GM13976 (cell line): ENCODE results near the gene CELF2.
A peak's percentile ranks its signal among the peaks of the same experiment; 100 is the strongest.

Source experiments
- DNase-seq: peaks from one replicate; pipeline ENCODE4 v3.0.0; 2012; ENCODE audit warnings: low spot score
- CTCF ChIP-seq: IDR thresholded peaks from 2 replicates; pipeline ENCODE4 v1.5.1; 2012; ENCODE audit warnings: borderline replicate concordance, mild to moderate bottlenecking; ENCODE audit not compliant: insufficient read depth; ENCODE audit errors: extremely low read depth, missing control alignments, control extremely low read depth
- in situ Hi-C: fragments of 300-500 bp; cut with MboI; formaldehyde crosslinking; loops from one replicate; pipeline ENCODE4 v1.12.0; 2022; ENCODE audit warnings: low sequenced_read_pairs, mixed read lengths, inconsistent platforms; ENCODE audit not compliant: unreplicated experiment

The CELF2 gene

GRCh38 chr10:11162828-11163599 is 145.3 kb downstream of the CELF2 start:
- in situ Hi-C loops = no loop called here
- DNase-seq = peak; percentile 78

DNA sequence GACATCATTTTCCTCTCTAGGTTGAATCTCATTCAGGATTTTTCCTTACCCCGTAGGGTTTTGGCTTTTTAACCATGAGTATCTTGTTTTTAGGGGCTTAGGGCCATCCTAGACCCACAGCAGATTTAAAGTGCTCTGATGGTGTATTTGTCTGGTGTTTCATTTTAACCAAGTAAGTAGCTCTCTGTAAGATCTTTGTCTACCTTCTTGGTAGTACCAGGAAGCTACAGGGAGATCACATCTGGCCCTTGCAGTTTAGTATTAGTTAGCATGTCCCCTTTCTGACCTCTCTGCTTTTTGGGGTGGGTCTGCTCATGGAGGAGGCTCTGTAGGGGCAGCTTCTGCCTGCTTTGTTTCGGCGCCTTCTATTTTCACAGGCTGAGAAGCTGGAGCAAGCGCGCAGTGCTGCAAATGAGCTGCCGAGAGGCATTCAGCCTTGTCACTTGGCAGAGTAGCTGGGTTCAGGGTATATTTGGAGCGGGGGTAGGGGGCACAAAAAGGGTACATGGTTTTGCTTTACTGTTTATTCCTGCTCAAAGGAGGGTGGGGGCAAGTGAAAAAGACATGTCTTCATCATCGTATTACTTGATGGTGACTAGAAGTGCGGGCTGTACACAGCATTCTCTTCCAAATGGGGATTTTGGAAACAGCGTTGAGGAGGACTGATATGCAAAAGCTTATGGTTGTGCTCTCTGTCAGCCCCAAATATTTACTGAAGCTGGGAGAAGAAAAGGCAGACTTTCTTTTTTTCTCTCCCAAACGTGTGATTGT is 146.3 kb downstream of the CELF2 start:
- in situ Hi-C loops = no loop called here
- DNase-seq = no peak
- TF ChIP-seq CTCF = no peak

More at GRCh38 chr10:11162828-11163599, 145.3 kb downstream of the CELF2 start:
- TF ChIP-seq CTCF = no peak

- no peak for TF ChIP-seq CTCF
- no peak for DNase-seq
- in situ Hi-C loops = no loop called here
Measured at GRCh38 chr10:11164551-11164802, 146.8 kb downstream of the CELF2 start.

- peak; percentile 68 for DNase-seq
- in situ Hi-C loops = no loop called here
- TF ChIP-seq CTCF = no peak
Measured at GRCh38 chr10:11164803-11165590, 147.3 kb downstream of the CELF2 start.

GRCh38 chr10:11165591-11166543 is 148.2 kb downstream of the CELF2 start:
- peak; percentile 51 for TF ChIP-seq CTCF
- in situ Hi-C loops = no loop called here
- peak; percentile 81 for DNase-seq

GRCh38 chr10:11166550-11166949 is 148.9 kb downstream of the CELF2 start:
- in situ Hi-C loops = no loop called here
- TF ChIP-seq CTCF = no peak
- no peak for DNase-seq
